K562 (cell line): ENCODE results near the gene GP1BB. TPM values are rescaled to one million over a fixed set of nuclear protein-coding genes. Genes with fewer than 3 reads are reported as not detected.

Source experiments
- ARHGAP35 ChIP-seq: fragments of 450-650 bp; IDR thresholded peaks from 2 replicates; pipeline ENCODE4 v1.6.1; 2018; ENCODE audit not compliant: partially characterized antibody
- ARNT ChIP-seq, 2 experiments: fragments of 450-650 bp; IDR thresholded peaks; 2 replicates each; pipeline ENCODE4 v1.6.1; 2016; ENCODE audit warnings: mild to moderate bottlenecking in 1 of 2
- DACH1 ChIP-seq: fragments of 450-650 bp; IDR thresholded peaks from 2 replicates; pipeline ENCODE4 v1.6.1; 2018; ENCODE audit not compliant: partially characterized antibody
- DEAF1 ChIP-seq: fragments of 450-650 bp; formaldehyde crosslinking; IDR thresholded peaks from 2 replicates; pipeline ENCODE4 v1.4.0; 2020; ENCODE audit warnings: mild to moderate bottlenecking, moderate library complexity
- GABPB1 ChIP-seq: sonication (generic); formaldehyde crosslinking; IDR thresholded peaks from 2 replicates; pipeline ENCODE4 v1.8.0; 2022; ENCODE audit warnings: mild to moderate bottlenecking, missing genetic modification reagents
- HDAC6 ChIP-seq: IDR thresholded peaks from 2 replicates; pipeline ENCODE4 v1.6.1; 2012; ENCODE audit warnings: low read depth, mild to moderate bottlenecking, control low read depth, inconsistent platforms, low read length, moderate library complexity
- HDGF ChIP-seq: fragments of 450-650 bp; IDR thresholded peaks from 2 replicates; pipeline ENCODE4 v1.6.1; 2016
- KAT7 ChIP-seq: sonication (generic); formaldehyde crosslinking; IDR thresholded peaks from 2 replicates; pipeline ENCODE4 v1.8.0; 2022; ENCODE audit warnings: missing genetic modification reagents, mild to moderate bottlenecking, borderline replicate concordance
- MEF2D ChIP-seq: conservative IDR thresholded peaks from 2 replicates; pipeline ENCODE4 v1.6.1; 2016; ENCODE audit warnings: low read depth, missing genetic modification characterization, missing compliant biosample characterization
- MITF ChIP-seq: IDR thresholded peaks from 2 replicates; pipeline ENCODE4 v1.6.1; 2014; ENCODE audit warnings: antibody characterized with exemption
- NR1H2 ChIP-seq: sonication (generic); formaldehyde crosslinking; IDR thresholded peaks from 2 replicates; pipeline ENCODE4 v1.4.0; 2020; ENCODE audit warnings: mild to moderate bottlenecking, missing genetic modification reagents
- POLR2H ChIP-seq: IDR thresholded peaks from 2 replicates; pipeline ENCODE4 v1.6.1; 2016; ENCODE audit warnings: missing genetic modification characterization, low read depth, mild to moderate bottlenecking, control low read depth, missing compliant biosample characterization, moderate library complexity
- SREBF2 ChIP-seq: sonication (generic); formaldehyde crosslinking; IDR thresholded peaks from 2 replicates; pipeline ENCODE4 v1.4.0; 2020; ENCODE audit warnings: mild to moderate bottlenecking, missing genetic modification reagents
- STAT5A ChIP-seq: IDR thresholded peaks from 2 replicates; pipeline ENCODE4 v1.6.1; 2012; ENCODE audit warnings: low read length, inconsistent platforms, borderline replicate concordance
- USF1 ChIP-seq: sonication (generic); formaldehyde crosslinking; IDR thresholded peaks from 2 replicates; pipeline ENCODE4 v1.9.0; 2022; ENCODE audit warnings: mild to moderate bottlenecking, missing genetic modification reagents
- ZC3H11A ChIP-seq: IDR thresholded peaks from 2 replicates; pipeline ENCODE4 v1.6.1; 2012; ENCODE audit warnings: low read depth, low read length, improper control_type of control experiment
- ZNF12 ChIP-seq: sonication (generic); formaldehyde crosslinking; IDR thresholded peaks from 2 replicates; pipeline ENCODE4 v1.4.0; 2020; ENCODE audit warnings: mild to moderate bottlenecking, missing genetic modification reagents
- ZNF134 ChIP-seq: fragments of 250-450 bp; sonication (Bioruptor Pico); conservative IDR thresholded peaks from 2 replicates; pipeline ENCODE4 v1.4.0; 2020
- ZNF165 ChIP-seq: fragments of 250-450 bp; sonication (Bioruptor Pico); IDR thresholded peaks from 2 replicates; pipeline ENCODE4 v1.4.0; 2020; ENCODE audit warnings: borderline replicate concordance
- ZNF175 ChIP-seq: fragments of 200-800 bp; sonication (Bioruptor generic); IDR thresholded peaks from 2 replicates; pipeline ENCODE4 v1.6.1; 2016; ENCODE audit warnings: low read depth, mild to moderate bottlenecking, missing genetic modification characterization, missing compliant biosample characterization
- ZNF277 ChIP-seq: fragments of 250-450 bp; sonication (Bioruptor Pico); IDR thresholded peaks from 2 replicates; pipeline ENCODE4 v1.8.0; 2022; ENCODE audit warnings: inconsistent platforms, mild to moderate bottlenecking, moderate library complexity, borderline replicate concordance
- ZNF644 ChIP-seq: fragments of 200-800 bp; sonication (Bioruptor generic); IDR thresholded peaks from 2 replicates; pipeline ENCODE4 v1.6.1; 2016; ENCODE audit warnings: low read depth, missing genetic modification characterization, missing compliant biosample characterization
- ZNF76 ChIP-seq: fragments of 250-450 bp; sonication (Bioruptor Pico); IDR thresholded peaks from 2 replicates; pipeline ENCODE4 v1.4.0; 2020; ENCODE audit warnings: mild to moderate bottlenecking, moderate library complexity, borderline replicate concordance
- polyA plus RNA-seq, 8 experiments: library from polyadenylated mRNA; depleted of rRNA in 4 of 8; stranded (reverse) in 5 of 8; unstranded in 3 of 8; fragments of >200 nt; fragmentation: Nextera tagmentation in 2 of 8; fragmentation: Illumina TruSeq in 1 of 8; extraction: Ambion mirVana in 2 of 8; extraction: Trizol in 1 of 8; gene quantifications; 2 replicates each; pipeline versions ENCODE4 v1.2.1 to v1.2.3, GENCODE V29; 2011 to 2014; ENCODE audit warnings: inconsistent platforms in 1 of 8, missing spikeins in 1 of 8
- total RNA-seq, 7 experiments: library from RNA; depleted of rRNA in 6 of 7; stranded (reverse); fragments of >200 nt in 6 of 7; fragmentation: Illumina TruSeq in 2 of 7; extraction: Trizol in 2 of 7; gene quantifications; 2 replicates each; pipeline versions ENCODE4 v1.2.1 to v1.2.3, GENCODE V29; 2011 to 2021; ENCODE audit warnings: low replicate concordance in 1 of 7

GP1BB gene
- total and polyA plus RNA-seq, 9 of the 15 experiments (the other 6 are each of a cell fraction or from before 2014, with no cell fraction given), result 0.69 to 162 (median 2.8) TPM

GRCh38 chr22:19691007-19691720 lies 32.2 kb upstream of the GP1BB start (continued):
- TF ChIP-seq POLR2H (tag), result no peak
- no peak for TF ChIP-seq SREBF2 (CRISPR knock-in tag)
- TF ChIP-seq NR1H2 (CRISPR knock-in tag), result no peak
- peak in 1 of 2 experiments; percentile 42; a peak in 1 of 4 replicates for TF ChIP-seq ARNT (IDR thresholded peaks at IDR 0.05)
- no peak for TF ChIP-seq ZNF12
- no peak for TF ChIP-seq MITF
- no peak for TF ChIP-seq ZNF76 (CRISPR knock-in tag)
- no peak for TF ChIP-seq ZNF134 (CRISPR knock-in tag)
- no peak for TF ChIP-seq GABPB1 (CRISPR knock-in tag)
- no peak for TF ChIP-seq ZC3H11A
- no peak for TF ChIP-seq ZNF644 (tag)
- no peak for TF ChIP-seq MEF2D (tag)
- peak; percentile 10 for TF ChIP-seq ARHGAP35
- TF ChIP-seq HDAC6, result no peak
- no peak for TF ChIP-seq USF1 (CRISPR knock-in tag)
- peak; percentile 5; the same call in 1 of the 2 replicates for TF ChIP-seq STAT5A
- no peak for TF ChIP-seq HDGF
- TF ChIP-seq DACH1, result peak; percentile 87
- no peak for TF ChIP-seq ZNF175 (CRISPR knock-in tag)
- no peak for TF ChIP-seq ZNF277
- no peak for TF ChIP-seq KAT7 (CRISPR knock-in tag)
- TF ChIP-seq DEAF1 (CRISPR knock-in tag), result no peak
- TF ChIP-seq ZNF165, result no peak
